Chondrocyte (in vitro differentiated cells): ENCODE measurements around the gene ATP6V1G1. TPM values are rescaled to one million over a fixed set of nuclear protein-coding genes. Genes with fewer than 3 reads are reported as not detected.

Experiments
- DNase-seq: peaks from one replicate; pipeline ENCODE4 v3.0.0; 2021; ENCODE audit warnings: mixed read lengths, low spot score
- H3K27ac Mint-ChIP-seq: one replicate; pipeline ENCODE4 v1.8.0; 2021; ENCODE audit warnings: mild to moderate bottlenecking, moderate library complexity, mixed read lengths; ENCODE audit not compliant: unreplicated experiment
- H3K27me3 Mint-ChIP-seq: 2 replicates; pipeline ENCODE4 v1.8.0; 2021; ENCODE audit warnings: low read depth, mixed read lengths
- H3K36me3 Mint-ChIP-seq: 2 replicates; pipeline ENCODE4 v1.8.0; 2021; ENCODE audit warnings: low read depth, mixed read lengths
- H3K4me1 Mint-ChIP-seq: 2 replicates; pipeline ENCODE4 v1.8.0; 2021; ENCODE audit warnings: low read depth, mild to moderate bottlenecking, mixed read lengths
- H3K4me3 Mint-ChIP-seq: one replicate; pipeline ENCODE4 v1.8.0; 2021; ENCODE audit warnings: mild to moderate bottlenecking, moderate library complexity, mixed read lengths; ENCODE audit not compliant: unreplicated experiment
- H3K9me3 Mint-ChIP-seq: 2 replicates; pipeline ENCODE4 v1.8.0; 2021; ENCODE audit warnings: low read depth, mixed read lengths
- long read RNA-seq: library from polyadenylated mRNA; stranded (forward); transcript quantifications from one replicate; pipeline ENCODE4 v2.0.0, GENCODE V29; 2021
- total RNA-seq: library from RNA; stranded (reverse); gene quantifications from 3 replicates; pipeline ENCODE4 v1.2.1, GENCODE V29; 2021
- TF ChIP-seq, protein P1 (sequence below): fragments of 200-600 bp; sonication (generic); IDR thresholded peaks from 2 replicates; pipeline ENCODE4 v1.5.0; 2021; ENCODE audit warnings: antibody characterized with exemption, mild to moderate bottlenecking, moderate library complexity

Gene ATP6V1G1
- total RNA-seq, result 134 to 143 TPM (median 135 TPM) in 3 replicates
- long read RNA-seq, transcript ATP6V1G1-201 (3 exons, 1,080 nt), result major isoform, 279 of 282 reads
- long read RNA-seq, partial matches to known transcripts, result 0 of 282 reads
- long read RNA-seq, other reads (novel, unspliced or antisense), result 3 of 282 reads

GRCh38 chr9:114587345-114588202, at the start of gene ATP6V1G1:
Gene ATP6V1G1, plus strand, starts transcription at chr9:114587769. Its CDS starts 70 bp downstream, at chr9:114587839.
- Mint-ChIP-seq H3K4me3 (peak within 1 kb of the TSS; percentile 97), H3K27ac (peak within 1 kb of the TSS; percentile 99), H3K27me3 (no peaks in the 10 kb centered on the region), H3K9me3 (no peaks in the 10 kb centered on the region), H3K36me3 (peaks cover 6% of the 10 kb centered on the region), H3K4me1 (peaks cover 53% of the 10 kb centered on the region)
- DNase-seq, result peak; percentile 100
- TF ChIP-seq, protein P1, sequence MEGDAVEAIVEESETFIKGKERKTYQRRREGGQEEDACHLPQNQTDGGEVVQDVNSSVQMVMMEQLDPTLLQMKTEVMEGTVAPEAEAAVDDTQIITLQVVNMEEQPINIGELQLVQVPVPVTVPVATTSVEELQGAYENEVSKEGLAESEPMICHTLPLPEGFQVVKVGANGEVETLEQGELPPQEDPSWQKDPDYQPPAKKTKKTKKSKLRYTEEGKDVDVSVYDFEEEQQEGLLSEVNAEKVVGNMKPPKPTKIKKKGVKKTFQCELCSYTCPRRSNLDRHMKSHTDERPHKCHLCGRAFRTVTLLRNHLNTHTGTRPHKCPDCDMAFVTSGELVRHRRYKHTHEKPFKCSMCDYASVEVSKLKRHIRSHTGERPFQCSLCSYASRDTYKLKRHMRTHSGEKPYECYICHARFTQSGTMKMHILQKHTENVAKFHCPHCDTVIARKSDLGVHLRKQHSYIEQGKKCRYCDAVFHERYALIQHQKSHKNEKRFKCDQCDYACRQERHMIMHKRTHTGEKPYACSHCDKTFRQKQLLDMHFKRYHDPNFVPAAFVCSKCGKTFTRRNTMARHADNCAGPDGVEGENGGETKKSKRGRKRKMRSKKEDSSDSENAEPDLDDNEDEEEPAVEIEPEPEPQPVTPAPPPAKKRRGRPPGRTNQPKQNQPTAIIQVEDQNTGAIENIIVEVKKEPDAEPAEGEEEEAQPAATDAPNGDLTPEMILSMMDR, result peak; percentile 43

DNA sequence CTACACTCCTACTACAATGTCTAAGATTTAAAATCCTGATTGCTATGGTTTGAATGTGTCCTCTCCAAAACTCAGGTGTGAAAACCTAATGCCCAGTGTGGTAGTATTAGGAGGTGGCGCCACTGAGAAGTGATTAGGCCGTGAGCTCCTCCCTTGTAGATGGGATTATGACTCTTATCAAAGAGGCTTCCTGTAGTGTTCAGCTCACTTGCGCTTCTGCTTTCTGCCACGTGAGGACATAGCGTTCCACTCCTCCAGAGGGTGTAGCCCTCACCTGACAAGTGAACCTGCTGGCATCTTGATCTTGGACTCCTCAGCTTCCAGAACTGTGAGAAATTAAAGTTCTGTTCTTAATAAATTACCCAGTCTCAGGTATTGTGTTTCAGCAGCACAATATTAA, 49.3 kb upstream of the ATP6V1G1 start:
- Mint-ChIP-seq H3K4me3 (no peak overlapping the region), H3K4me1 (no peaks in the 10 kb centered on the region), H3K27me3 (peaks cover 8% of the 10 kb centered on the region), H3K27ac (no peak overlapping the region), H3K9me3 (no peaks in the 10 kb centered on the region), H3K36me3 (no peaks in the 10 kb centered on the region)
- no peak for DNase-seq
- TF ChIP-seq, protein P1, result no peak

DNA sequence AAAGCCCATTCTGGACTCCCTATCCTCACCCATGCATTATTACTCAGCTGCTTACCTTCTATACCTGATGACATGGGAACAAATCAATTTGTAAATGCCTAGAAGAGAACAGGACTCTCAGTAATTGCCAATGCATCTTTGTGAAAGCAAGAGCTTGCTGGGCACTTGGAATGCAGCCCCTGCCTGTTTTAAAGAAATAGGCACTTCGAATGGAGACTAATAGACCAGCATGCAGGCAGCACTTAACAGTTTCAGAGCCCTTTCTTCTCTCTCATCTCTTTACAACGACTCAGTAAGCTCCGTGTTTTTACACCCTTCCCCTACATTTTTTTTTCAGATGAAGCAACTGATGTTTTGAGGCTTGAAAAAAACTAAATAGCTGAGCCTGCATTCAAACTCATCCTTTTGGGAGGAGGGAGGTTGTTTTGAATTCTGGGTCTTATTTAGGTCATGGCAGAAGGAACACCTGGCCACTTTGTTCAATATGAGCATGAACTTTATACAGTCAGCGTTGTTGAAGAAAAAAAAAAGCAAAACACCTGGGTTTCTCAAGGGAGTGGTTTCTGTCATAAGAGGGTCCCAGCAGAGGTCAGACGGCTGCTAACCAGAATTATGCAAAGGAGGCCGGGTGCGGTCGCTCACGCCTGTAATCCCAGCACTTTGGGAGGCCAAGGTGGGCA, 47.7 kb upstream of the ATP6V1G1 start:
- Mint-ChIP-seq H3K27me3 (peaks cover 13% of the 10 kb centered on the region), H3K27ac (no peak overlapping the region), H3K4me1 (no peaks in the 10 kb centered on the region), H3K4me3 (no peak overlapping the region), H3K36me3 (no peaks in the 10 kb centered on the region), H3K9me3 (no peaks in the 10 kb centered on the region)
- TF ChIP-seq, protein P1, result no peak
- no peak for DNase-seq

- Mint-ChIP-seq H3K9me3 (no peaks in the 10 kb centered on the region), H3K27ac (no peak overlapping the region), H3K4me3 (no peak overlapping the region), H3K4me1 (no peaks in the 10 kb centered on the region), H3K36me3 (no peaks in the 10 kb centered on the region), H3K27me3 (peaks cover 7% of the 10 kb centered on the region)
- TF ChIP-seq, protein P1, result no peak
- DNase-seq, result no peak
These were observed 42.5 kb upstream of the ATP6V1G1 start for GRCh38 chr9:114545055-114545454.

DNA sequence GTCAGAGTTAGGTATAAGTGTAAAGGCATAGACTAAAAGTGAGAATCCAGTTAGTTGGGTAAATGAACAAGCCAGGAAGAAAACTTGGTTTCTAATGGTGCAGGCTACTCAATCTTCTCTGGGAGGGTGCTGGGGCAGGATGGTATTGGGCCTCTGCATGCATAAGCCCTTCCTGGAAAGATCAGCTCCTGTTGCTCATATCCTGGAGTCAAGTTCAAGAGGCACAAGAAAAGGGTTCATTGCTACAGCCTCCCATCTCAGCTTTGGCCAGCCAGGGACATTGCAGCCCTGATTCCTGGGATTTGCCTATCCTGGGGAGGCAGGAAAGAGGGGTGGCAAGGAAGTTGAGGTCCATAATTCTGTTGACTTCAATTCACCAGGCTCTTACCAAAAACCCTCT, 40.7 kb upstream of the ATP6V1G1 start:
- no peak for DNase-seq
- H3K27me3 Mint-ChIP-seq, result peaks cover 7% of the 10 kb centered on the region
- H3K4me1 Mint-ChIP-seq, result peaks cover 3% of the 10 kb centered on the region
- no peaks in the 10 kb centered on the region for H3K9me3 Mint-ChIP-seq
- H3K36me3 Mint-ChIP-seq, result no peaks in the 10 kb centered on the region
- no peak overlapping the region for H3K4me3 Mint-ChIP-seq
- no peak overlapping the region for H3K27ac Mint-ChIP-seq
- TF ChIP-seq, protein P1, result no peak
